ENCODE data around the gene NT5DC2. TPM values are rescaled to one million over a fixed set of nuclear protein-coding genes. Genes with fewer than 3 reads are reported as not detected.

Gene NT5DC2
- total RNA-seq, 3 donors from 2014 or later (not counting 1 experiment from before 2014, with no cell fraction given) = 2.2 to 10.7 (median 2.2) TPM

DNA sequence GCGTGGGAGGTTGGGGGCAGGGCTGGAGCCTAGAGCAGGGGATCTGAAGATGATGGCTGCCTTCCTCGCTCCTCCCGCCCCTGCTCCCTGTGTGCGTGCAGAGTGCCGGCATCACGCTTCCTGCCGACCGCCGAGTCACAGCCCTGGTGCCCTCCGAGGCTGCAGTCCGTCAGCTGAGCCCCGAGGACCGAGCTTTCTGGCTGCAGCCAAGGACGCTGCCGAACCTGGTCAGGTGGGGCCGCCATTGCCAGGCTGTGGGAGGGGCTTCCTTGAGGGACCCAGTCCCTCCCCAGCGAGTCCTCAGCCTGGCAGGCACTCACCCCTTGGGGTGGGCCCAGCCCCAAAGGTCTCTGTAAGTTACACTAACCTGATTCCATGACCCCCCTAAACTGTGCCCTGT is 20.9 kb downstream of the NT5DC2 start:
- no peak overlapping the region for H3K4me3 Mint-ChIP-seq
- H3K36me3 Mint-ChIP-seq = no peaks in the 10 kb centered on the region
- H3K27me3 Mint-ChIP-seq (ENCODE audit: low read depth in 2 of 2) = no peaks in the 10 kb centered on the region
- no peak for ATAC-seq
- no peak for DNase-seq
- Histone ChIP-seq H3K27me3 (ENCODE audit: control insufficient read depth, insufficient read depth, low read length) (no peaks in the 10 kb centered on the region), H3K27ac (ENCODE audit: low read length) (no peak overlapping the region), H3K36me3 (ENCODE audit: control insufficient read depth, insufficient read depth, low read length) (no peaks in the 10 kb centered on the region), H3K4me1 (ENCODE audit: control insufficient read depth, insufficient read depth, low read length) (no peaks in the 10 kb centered on the region), H3K4me3 (ENCODE audit: low read length) (no peak overlapping the region), H3K9me3 (ENCODE audit: control insufficient read depth, insufficient read depth, low read length) (no peaks in the 10 kb centered on the region)
- TF ChIP-seq, protein P1, sequence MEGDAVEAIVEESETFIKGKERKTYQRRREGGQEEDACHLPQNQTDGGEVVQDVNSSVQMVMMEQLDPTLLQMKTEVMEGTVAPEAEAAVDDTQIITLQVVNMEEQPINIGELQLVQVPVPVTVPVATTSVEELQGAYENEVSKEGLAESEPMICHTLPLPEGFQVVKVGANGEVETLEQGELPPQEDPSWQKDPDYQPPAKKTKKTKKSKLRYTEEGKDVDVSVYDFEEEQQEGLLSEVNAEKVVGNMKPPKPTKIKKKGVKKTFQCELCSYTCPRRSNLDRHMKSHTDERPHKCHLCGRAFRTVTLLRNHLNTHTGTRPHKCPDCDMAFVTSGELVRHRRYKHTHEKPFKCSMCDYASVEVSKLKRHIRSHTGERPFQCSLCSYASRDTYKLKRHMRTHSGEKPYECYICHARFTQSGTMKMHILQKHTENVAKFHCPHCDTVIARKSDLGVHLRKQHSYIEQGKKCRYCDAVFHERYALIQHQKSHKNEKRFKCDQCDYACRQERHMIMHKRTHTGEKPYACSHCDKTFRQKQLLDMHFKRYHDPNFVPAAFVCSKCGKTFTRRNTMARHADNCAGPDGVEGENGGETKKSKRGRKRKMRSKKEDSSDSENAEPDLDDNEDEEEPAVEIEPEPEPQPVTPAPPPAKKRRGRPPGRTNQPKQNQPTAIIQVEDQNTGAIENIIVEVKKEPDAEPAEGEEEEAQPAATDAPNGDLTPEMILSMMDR (IDR thresholded peaks at IDR 0.05) = no peak
- no peaks in the 10 kb centered on the region for H3K4me1 Mint-ChIP-seq
- H3K9me3 Mint-ChIP-seq = no peaks in the 10 kb centered on the region
- no peak overlapping the region for H3K27ac Mint-ChIP-seq
- intact Hi-C loops (cut with micrococcal nuclease) = no loop called here
- 85% methylated on average over 17 of the region's 17 CpGs for WGBS (ENCODE audit: insufficient coverage)

DNA sequence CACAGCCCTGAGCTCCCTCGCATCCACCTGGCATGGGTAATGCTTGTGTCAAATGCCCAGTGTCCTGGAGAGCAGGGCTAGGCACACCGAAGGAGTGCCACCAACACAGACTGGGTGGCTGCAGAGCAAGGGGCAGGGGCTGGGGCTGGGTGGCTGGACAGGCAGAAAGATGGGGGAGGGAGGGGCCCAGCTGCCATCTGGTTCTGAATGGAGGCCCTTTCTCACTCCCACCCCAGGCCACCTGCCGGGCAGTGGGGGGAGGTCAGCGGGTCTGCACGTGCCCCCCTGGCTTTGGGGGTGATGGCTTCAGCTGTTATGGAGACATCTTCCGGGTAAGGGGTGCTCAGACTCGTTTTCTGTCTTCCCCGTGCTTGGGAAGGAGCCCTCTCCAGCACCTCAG is 21.6 kb downstream of the NT5DC2 start:
- Histone ChIP-seq H3K27ac (ENCODE audit: low read length) (no peak overlapping the region), H3K36me3 (ENCODE audit: control insufficient read depth, insufficient read depth, low read length) (no peaks in the 10 kb centered on the region), H3K9me3 (ENCODE audit: control insufficient read depth, insufficient read depth, low read length) (no peaks in the 10 kb centered on the region), H3K4me3 (ENCODE audit: low read length) (no peak overlapping the region), H3K27me3 (ENCODE audit: control insufficient read depth, insufficient read depth, low read length) (no peaks in the 10 kb centered on the region), H3K4me1 (ENCODE audit: control insufficient read depth, insufficient read depth, low read length) (no peaks in the 10 kb centered on the region)
- WGBS (ENCODE audit: insufficient coverage) = 80% methylated on average over 8 of the region's 8 CpGs
- DNase-seq = no peak
- TF ChIP-seq, protein P1 (IDR thresholded peaks at IDR 0.05) = no peak
- no peak for ATAC-seq
- intact Hi-C loops (cut with micrococcal nuclease) = no loop called here
- Mint-ChIP-seq H3K36me3 (no peaks in the 10 kb centered on the region), H3K4me1 (no peaks in the 10 kb centered on the region), H3K4me3 (no peak overlapping the region), H3K27ac (no peak overlapping the region), H3K9me3 (no peaks in the 10 kb centered on the region), H3K27me3 (ENCODE audit: low read depth in 2 of 2) (no peaks in the 10 kb centered on the region)

DNA sequence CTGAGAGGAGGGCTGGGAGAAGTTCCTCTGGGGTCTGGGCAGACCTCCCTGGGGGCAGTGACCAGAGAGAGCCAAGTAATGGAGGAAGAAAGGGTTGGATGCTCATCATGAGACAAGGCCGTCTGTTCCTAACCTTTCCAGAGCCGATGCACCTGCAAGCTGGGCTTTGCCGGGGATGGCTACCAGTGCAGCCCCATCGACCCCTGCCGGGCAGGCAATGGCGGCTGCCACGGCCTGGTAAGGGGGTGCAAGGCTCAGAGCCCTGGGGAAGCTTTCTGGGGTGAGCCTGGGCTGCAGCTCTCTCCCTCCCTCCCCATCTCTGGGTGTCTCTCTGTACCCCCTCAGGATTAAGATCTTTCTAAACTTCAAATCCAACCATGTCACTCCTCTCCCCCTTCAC is 22.1 kb downstream of the NT5DC2 start:
- no peak overlapping the region for H3K4me3 ChIP-seq (ENCODE audit: low read length)
- Mint-ChIP-seq H3K9me3 (no peaks in the 10 kb centered on the region), H3K4me3 (no peak overlapping the region), H3K27me3 (ENCODE audit: low read depth in 2 of 2) (no peaks in the 10 kb centered on the region), H3K27ac (no peak overlapping the region), H3K36me3 (no peaks in the 10 kb centered on the region), H3K4me1 (no peaks in the 10 kb centered on the region)
- no peak overlapping the region for H3K27ac ChIP-seq (ENCODE audit: low read length)
- no peaks in the 10 kb centered on the region for H3K4me1 ChIP-seq (ENCODE audit: control insufficient read depth, insufficient read depth, low read length)
- H3K27me3 ChIP-seq (ENCODE audit: control insufficient read depth, insufficient read depth, low read length) = no peaks in the 10 kb centered on the region
- no peaks in the 10 kb centered on the region for H3K9me3 ChIP-seq (ENCODE audit: control insufficient read depth, insufficient read depth, low read length)
- ATAC-seq = no peak
- intact Hi-C loops (cut with micrococcal nuclease) = no loop called here
- DNase-seq = no peak
- no peaks in the 10 kb centered on the region for H3K36me3 ChIP-seq (ENCODE audit: control insufficient read depth, insufficient read depth, low read length)
- WGBS (ENCODE audit: insufficient coverage) = 91% methylated on average over 7 of the region's 7 CpGs
- TF ChIP-seq, protein P1 (IDR thresholded peaks at IDR 0.05) = no peak

DNA sequence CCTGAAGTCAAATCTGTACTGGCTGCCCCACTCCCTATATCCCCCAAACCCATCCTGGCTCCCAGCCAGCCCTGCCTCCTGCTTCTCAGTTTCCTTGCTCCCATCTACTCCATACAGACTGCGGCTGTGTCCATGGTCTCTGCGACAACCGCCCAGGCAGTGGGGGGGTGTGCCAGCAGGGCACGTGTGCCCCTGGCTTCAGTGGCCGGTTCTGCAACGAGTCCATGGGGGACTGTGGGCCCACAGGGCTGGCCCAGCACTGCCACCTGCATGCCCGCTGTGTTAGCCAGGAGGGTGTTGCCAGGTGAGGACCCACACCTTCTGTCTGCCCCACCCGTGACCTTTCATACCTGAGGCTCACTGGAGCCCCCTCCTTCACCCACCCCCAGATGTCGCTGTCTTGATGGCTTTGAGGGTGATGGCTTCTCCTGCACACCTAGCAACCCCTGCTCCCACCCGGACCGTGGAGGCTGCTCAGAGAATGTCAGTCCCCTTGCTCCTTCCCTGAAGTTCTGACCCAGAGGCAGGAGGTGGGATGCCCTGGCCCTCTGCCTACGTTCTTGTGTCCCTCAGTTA is 23.8 kb downstream of the NT5DC2 start:
- Mint-ChIP-seq H3K9me3 (no peaks in the 10 kb centered on the region), H3K27me3 (ENCODE audit: low read depth in 2 of 2) (no peaks in the 10 kb centered on the region), H3K4me1 (no peaks in the 10 kb centered on the region), H3K4me3 (no peak overlapping the region), H3K27ac (no peak overlapping the region), H3K36me3 (no peaks in the 10 kb centered on the region)
- Histone ChIP-seq H3K27me3 (ENCODE audit: control insufficient read depth, insufficient read depth, low read length) (no peaks in the 10 kb centered on the region), H3K36me3 (ENCODE audit: control insufficient read depth, insufficient read depth, low read length) (no peaks in the 10 kb centered on the region), H3K4me1 (ENCODE audit: control insufficient read depth, insufficient read depth, low read length) (no peaks in the 10 kb centered on the region), H3K9me3 (ENCODE audit: control insufficient read depth, insufficient read depth, low read length) (no peaks in the 10 kb centered on the region), H3K4me3 (ENCODE audit: low read length) (no peak overlapping the region), H3K27ac (ENCODE audit: low read length) (no peak overlapping the region)
- 88% methylated on average over 12 of the region's 12 CpGs for WGBS (ENCODE audit: insufficient coverage)
- TF ChIP-seq, protein P1 (IDR thresholded peaks at IDR 0.05) = no peak
- no peak for DNase-seq
- no peak for ATAC-seq
- intact Hi-C loops (cut with micrococcal nuclease) = no loop called here
